NCI-H82 (cell line): ENCODE measurements around the gene ZDHHC8.

Experiments used
- DNase-seq: peaks from one replicate; lab custom pipeline; 2025; lab: John Stamatoyannopoulos, UW

Gene ZDHHC8

GRCh38 chr22:20131597-20131858 is at the start of gene ZDHHC8:
Gene ZDHHC8, plus strand, starts transcription at chr22:20131804. Its CDS starts 144 bp downstream, at chr22:20131948.
- no peak for DNase-seq

GRCh38 chr22:20083157-20083890 is 48.3 kb upstream of the ZDHHC8 start:
- DNase-seq, result no peak

GRCh38 chr22:20083891-20084546 is 47.6 kb upstream of the ZDHHC8 start:
- no peak for DNase-seq

- DNase-seq, result peak; percentile 81
Measured at GRCh38 chr22:20084547-20085413, 46.8 kb upstream of the ZDHHC8 start.

GRCh38 chr22:20085651-20086050 is 46.0 kb upstream of the ZDHHC8 start:
- DNase-seq, result no peak

- DNase-seq, result no peak
Measured at GRCh38 chr22:20086101-20086599, 45.5 kb upstream of the ZDHHC8 start.

GRCh38 chr22:20086763-20087162 is 44.8 kb upstream of the ZDHHC8 start:
- DNase-seq, result no peak

- no peak for DNase-seq
Measured at GRCh38 chr22:20087319-20088262, 44.0 kb upstream of the ZDHHC8 start.

- no peak for DNase-seq
Measured at GRCh38 chr22:20088263-20088648, 43.3 kb upstream of the ZDHHC8 start.

GRCh38 chr22:20089226-20089976 is 42.2 kb upstream of the ZDHHC8 start:
- DNase-seq, result no peak

- DNase-seq, result no peak
Measured at GRCh38 chr22:20089977-20090729, 41.5 kb upstream of the ZDHHC8 start.

GRCh38 chr22:20090730-20091240 is 40.8 kb upstream of the ZDHHC8 start:
- DNase-seq, result no peak

- no peak for DNase-seq
Measured at GRCh38 chr22:20091690-20092476, 39.7 kb upstream of the ZDHHC8 start.

GRCh38 chr22:20092477-20092854 is 39.1 kb upstream of the ZDHHC8 start:
- no peak for DNase-seq

GRCh38 chr22:20093418-20094196 is 38.0 kb upstream of the ZDHHC8 start:
- DNase-seq, result no peak

GRCh38 chr22:20094197-20094807 is 37.3 kb upstream of the ZDHHC8 start:
- no peak for DNase-seq

- no peak for DNase-seq
Measured at GRCh38 chr22:20095521-20095920, 36.1 kb upstream of the ZDHHC8 start.
